Measurements from ENCODE around the gene GAMT.

GAMT gene

DNA sequence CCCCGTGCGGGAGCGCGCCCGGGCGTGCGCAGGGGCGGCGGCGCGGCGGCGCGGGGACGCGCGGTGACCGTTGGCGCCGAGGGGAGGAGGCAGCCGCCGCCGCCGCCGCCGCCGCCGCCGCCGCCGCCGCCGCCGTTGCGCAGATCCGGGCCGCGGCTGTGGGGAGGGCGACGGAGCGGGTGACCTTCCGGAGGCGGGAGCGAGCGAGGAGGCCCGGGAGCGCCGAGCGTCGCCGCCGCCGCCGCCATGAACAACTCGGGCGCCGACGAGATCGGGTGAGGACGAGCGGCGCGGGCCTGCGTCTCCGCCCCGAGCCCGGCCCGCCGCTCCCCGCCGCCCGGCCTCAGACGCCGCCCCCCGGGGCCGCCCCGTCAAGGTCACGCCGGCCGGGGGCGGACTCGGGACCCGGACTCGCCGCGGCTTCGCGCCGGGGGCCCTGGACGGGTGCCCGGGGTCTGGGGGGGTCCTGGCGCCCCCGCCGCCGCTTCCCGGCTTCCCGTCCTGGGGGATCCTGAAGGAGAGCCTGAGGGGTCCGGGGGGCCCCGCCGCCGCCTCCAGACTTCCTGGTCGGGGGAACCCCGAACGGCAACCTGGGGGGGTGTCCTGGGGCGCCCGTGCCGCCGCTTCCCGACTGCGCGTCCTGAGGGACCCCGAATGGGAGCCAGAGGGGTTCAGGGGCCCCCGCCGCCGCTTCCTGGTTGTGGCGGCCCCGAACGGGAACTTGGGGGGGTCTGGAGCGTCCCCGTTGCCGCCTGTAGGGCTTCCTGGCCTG, 6.4 kb upstream of the GAMT start, which contains the start of gene DAZAP1:
Gene DAZAP1, plus strand, starts transcription at position 59 of the 772 bp plus-strand sequence. Its CDS starts 188 bp downstream, at position 247.
- TF ChIP-seq, protein P1, sequence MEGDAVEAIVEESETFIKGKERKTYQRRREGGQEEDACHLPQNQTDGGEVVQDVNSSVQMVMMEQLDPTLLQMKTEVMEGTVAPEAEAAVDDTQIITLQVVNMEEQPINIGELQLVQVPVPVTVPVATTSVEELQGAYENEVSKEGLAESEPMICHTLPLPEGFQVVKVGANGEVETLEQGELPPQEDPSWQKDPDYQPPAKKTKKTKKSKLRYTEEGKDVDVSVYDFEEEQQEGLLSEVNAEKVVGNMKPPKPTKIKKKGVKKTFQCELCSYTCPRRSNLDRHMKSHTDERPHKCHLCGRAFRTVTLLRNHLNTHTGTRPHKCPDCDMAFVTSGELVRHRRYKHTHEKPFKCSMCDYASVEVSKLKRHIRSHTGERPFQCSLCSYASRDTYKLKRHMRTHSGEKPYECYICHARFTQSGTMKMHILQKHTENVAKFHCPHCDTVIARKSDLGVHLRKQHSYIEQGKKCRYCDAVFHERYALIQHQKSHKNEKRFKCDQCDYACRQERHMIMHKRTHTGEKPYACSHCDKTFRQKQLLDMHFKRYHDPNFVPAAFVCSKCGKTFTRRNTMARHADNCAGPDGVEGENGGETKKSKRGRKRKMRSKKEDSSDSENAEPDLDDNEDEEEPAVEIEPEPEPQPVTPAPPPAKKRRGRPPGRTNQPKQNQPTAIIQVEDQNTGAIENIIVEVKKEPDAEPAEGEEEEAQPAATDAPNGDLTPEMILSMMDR (IDR thresholded peaks at IDR 0.05; ENCODE audit: low read depth, low read length, missing control alignments): no peak
- peak within 1 kb of the TSS; percentile 91 for H3K4me3 ChIP-seq (ENCODE audit: low read depth, low read length)
- DNase-seq (ENCODE audit: low read depth): no peak
- in situ Hi-C loops (cut with HindIII; ENCODE audit: low sequenced_read_pairs): no loop called here

DNA sequence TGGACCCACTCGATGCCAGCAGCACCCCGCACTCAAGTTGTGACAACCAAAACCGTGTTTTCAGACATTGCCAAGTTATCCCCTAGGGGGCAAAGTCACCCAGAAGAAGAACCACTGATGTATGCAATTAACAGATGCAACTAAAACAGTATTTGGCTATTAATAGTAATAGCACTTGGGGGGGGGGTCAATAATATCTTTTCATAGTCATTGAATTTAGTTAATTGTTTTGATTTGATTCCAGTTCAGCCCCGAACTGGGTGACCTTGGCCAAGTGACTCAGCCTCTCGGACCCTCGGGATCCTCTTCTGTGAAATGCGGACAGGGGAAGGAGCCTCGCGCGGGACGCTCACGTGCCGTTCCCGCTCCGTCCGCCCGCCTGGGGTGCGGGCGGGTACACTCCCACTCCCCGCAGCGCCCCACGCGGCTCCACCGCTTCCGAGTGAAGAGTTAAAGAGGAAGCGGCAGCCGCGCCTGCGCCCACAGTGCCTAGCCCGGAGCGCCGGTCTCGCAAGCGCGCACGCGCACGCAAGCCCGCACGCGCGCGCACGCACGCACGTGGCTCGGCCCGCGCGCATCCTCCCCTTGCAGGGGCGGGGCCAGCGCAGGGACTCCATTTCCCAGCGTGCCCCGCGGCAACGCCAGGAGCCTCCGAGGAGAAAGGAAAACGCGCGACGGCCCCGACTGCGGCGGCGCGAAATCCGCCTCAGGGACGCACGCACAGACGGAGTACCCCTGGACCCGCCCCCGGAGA, 5.6 kb upstream of the GAMT start:
- TF ChIP-seq, protein P1 (IDR thresholded peaks at IDR 0.05; ENCODE audit: low read depth, low read length, missing control alignments): peak; percentile 32
- peak overlapping the region; percentile 47 for H3K4me3 ChIP-seq (ENCODE audit: low read depth, low read length)
- in situ Hi-C loops (cut with HindIII; ENCODE audit: low sequenced_read_pairs): no loop called here
- peak; percentile 93 for DNase-seq (ENCODE audit: low read depth)

DNA sequence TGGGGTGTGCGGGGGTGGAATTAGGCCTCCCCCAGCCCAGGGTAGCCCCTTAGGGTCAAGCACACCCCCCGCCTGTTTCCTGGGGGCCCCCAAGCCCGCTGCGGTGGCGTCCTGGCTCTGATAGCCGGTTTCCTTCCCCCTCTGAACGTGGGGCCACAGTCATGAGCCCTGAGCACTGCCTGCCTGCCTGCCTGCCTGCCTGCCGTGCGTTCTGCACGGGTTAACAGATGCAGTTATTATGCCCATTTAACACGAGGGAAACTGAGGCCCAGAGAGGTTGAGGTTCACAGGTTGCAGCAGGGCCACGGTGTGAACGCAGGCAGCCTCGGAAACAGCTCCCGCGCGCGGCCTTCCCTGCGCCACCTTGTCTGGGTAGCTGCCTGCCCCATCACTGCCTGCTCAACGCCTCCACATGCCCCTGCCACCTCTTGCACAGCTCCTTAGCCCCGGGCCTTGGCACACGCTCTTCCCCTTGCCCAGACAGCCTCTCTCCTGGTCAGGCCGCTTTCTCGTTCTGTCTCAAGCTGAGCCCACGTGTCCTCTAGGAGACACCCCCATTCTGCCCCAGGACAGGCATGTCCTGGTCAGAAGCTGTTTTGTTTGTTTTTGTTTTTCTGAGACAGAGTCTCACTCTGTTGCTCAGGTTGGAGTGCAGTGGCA, 1.2 kb upstream of the GAMT start:
- DNase-seq (ENCODE audit: low read depth): no peak
- TF ChIP-seq, protein P1 (IDR thresholded peaks at IDR 0.05; ENCODE audit: low read depth, low read length, missing control alignments): no peak
- H3K4me3 ChIP-seq (ENCODE audit: low read depth, low read length): no peak overlapping the region
- in situ Hi-C loops (cut with HindIII; ENCODE audit: low sequenced_read_pairs): no loop called here

DNA sequence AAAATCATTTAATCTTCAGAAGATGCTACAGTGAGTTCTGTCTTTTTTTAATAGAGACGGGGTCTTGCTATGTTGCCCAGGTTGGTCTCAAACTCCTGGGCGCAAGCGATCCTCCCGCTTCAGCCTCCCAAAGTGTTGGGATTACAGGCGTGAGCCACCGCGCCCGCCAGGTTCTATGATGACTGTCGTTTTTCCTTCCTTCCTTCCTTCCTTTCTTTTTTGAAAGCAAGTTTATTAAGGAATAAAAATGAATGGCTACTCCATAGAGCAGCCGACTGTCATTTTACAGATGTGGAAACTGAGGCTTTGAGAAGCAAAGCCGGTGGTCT, 511 bp upstream of the GAMT start:
- in situ Hi-C loops (cut with HindIII; ENCODE audit: low sequenced_read_pairs): no loop called here
- no peak for DNase-seq (ENCODE audit: low read depth)
- TF ChIP-seq, protein P1 (IDR thresholded peaks at IDR 0.05; ENCODE audit: low read depth, low read length, missing control alignments): no peak
- peak overlapping the region; percentile 57 for H3K4me3 ChIP-seq (ENCODE audit: low read depth, low read length)

DNA sequence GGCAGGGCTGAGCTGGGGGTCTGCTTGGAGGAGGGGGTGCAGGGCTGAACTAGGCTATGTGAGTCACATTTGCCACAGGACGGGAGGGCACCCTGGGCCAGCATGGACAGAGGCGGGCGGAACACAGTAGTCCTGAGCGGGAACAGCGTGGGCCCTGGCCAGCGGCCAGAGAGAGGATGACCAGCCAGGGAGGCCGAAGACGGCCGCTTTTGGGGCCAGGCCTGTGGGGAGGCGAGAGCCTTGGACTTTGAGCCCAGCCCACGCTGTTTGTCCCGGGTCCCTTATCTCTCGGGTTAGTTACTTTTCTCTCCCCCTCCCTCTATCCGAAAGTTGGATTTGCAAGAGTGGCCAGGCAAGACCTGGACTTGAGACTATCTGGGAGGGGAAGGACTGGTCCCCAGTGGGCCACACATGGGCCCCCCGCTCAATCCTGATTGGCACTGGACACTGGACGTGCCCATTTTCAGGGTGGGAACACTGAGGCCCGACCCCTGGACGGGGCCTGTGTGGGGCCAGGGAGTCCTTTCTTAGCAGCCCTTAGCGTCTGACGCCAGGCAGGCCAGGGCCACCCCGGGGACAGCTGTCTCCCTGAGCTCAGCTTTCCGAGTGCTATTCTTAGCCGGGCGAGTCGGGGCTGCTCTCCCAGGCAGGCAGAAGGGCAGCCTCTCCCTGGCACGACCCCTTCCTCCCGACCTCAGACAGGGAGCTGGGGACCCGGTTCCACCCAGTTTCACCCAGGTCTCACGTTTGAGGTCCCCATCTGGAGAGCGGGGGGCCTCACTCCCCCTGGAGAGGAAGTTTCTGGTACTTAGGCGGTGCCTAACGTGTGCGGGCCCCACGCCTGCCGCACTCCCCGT, 833 bp downstream of the GAMT start:
- DNase-seq (ENCODE audit: low read depth): no peak
- peak overlapping the region; percentile 57 for H3K4me3 ChIP-seq (ENCODE audit: low read depth, low read length)
- in situ Hi-C loops (cut with HindIII; ENCODE audit: low sequenced_read_pairs): no loop called here
- TF ChIP-seq, protein P1 (IDR thresholded peaks at IDR 0.05; ENCODE audit: low read depth, low read length, missing control alignments): no peak

DNA sequence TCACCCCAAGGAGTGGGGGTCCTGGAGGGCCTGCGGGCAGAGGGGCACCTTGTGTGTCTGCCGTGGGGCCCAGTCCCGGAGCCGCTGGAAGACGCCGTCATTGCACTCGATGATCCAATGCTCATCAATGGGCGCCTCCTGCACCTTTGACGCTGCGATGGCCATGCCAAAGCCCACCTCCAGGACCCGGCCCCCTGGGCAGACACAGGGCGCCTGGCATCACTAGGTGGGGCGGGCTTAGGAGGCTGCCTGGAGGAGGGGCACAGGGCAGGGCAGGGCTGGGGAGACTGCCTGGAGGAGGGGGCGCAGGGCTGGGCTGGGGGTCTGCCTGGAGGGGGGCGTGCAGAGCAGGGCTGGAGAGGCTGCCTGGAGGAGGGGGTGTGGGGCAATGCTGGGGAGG, 1.6 kb downstream of the GAMT start:
- no peak for DNase-seq (ENCODE audit: low read depth)
- TF ChIP-seq, protein P1 (IDR thresholded peaks at IDR 0.05; ENCODE audit: low read depth, low read length, missing control alignments): no peak
- H3K4me3 ChIP-seq (ENCODE audit: low read depth, low read length): no peak overlapping the region
- in situ Hi-C loops (cut with HindIII; ENCODE audit: low sequenced_read_pairs): no loop called here

All from astrocyte of the cerebellum (primary cell).